ENCODE measurements around the gene KCNK1. TPM values are rescaled to one million over a fixed set of nuclear protein-coding genes. Genes with fewer than 3 reads are reported as not detected.

KCNK1 gene
- total RNA-seq, 1 donor from 2014 or later: 5.7 TPM

- no peak overlapping the region for H3K4me2 ChIP-seq (ENCODE audit: low read length)
- H2AFZ ChIP-seq (ENCODE audit: low read depth, low read length): no peak overlapping the region
- no peaks in the 10 kb centered on the region for H3K36me3 Mint-ChIP-seq (ENCODE audit: low read depth, unreplicated experiment)
- H3K4me1 ChIP-seq (ENCODE audit: insufficient read depth, low read length): no peaks in the 10 kb centered on the region
- no peak overlapping the region for H3K27ac Mint-ChIP-seq (ENCODE audit: unreplicated experiment)
- no peaks in the 10 kb centered on the region for H3K27me3 Mint-ChIP-seq (ENCODE audit: low read depth, unreplicated experiment)
- DNase-seq (ENCODE audit: low read depth) (peak; percentile 22), FAIRE-seq (no peak)
- no peak overlapping the region for H3K4me3 ChIP-seq (ENCODE audit: insufficient read depth, low read depth, low read length)
- TF ChIP-seq EZH2 (IDR thresholded peaks at IDR 0.05; ENCODE audit: insufficient read depth, low read length): no peak
- no peak for TF ChIP-seq CTCF (IDR thresholded peaks at IDR 0.05; ENCODE audit: insufficient read depth, low read depth, low read length)
- no peaks in the 10 kb centered on the region for H3K79me2 ChIP-seq (ENCODE audit: insufficient read depth, low read length)
- H3K9me3 Mint-ChIP-seq (ENCODE audit: unreplicated experiment): peaks cover 2% of the 10 kb centered on the region
- no peaks in the 10 kb centered on the region for H4K20me1 ChIP-seq (ENCODE audit: insufficient read depth, low read length)
- H3K4me1 Mint-ChIP-seq (ENCODE audit: low read depth, unreplicated experiment): peaks cover 5% of the 10 kb centered on the region
- no peaks in the 10 kb centered on the region for H3K36me3 ChIP-seq (ENCODE audit: insufficient read depth, low read length)
- H3K9me3 ChIP-seq (ENCODE audit: insufficient read depth, low read depth, low read length): no peaks in the 10 kb centered on the region
- H3K9ac ChIP-seq (ENCODE audit: low read length): no peak overlapping the region
- no peaks in the 10 kb centered on the region for H3K27me3 ChIP-seq (ENCODE audit: insufficient read depth, low read length)
- H3K4me3 Mint-ChIP-seq (ENCODE audit: unreplicated experiment): no peak overlapping the region
- H3K27ac ChIP-seq (ENCODE audit: low read depth, low read length): no peak overlapping the region
Measured at GRCh38 chr1:233655301-233655740, 41.4 kb downstream of the KCNK1 start.

- no peaks in the 10 kb centered on the region for H3K36me3 Mint-ChIP-seq (ENCODE audit: low read depth, unreplicated experiment)
Measured at GRCh38 chr1:233656032-233656635, 42.2 kb downstream of the KCNK1 start.

More at GRCh38 chr1:233656032-233656635, 42.2 kb downstream of the KCNK1 start:
- Mint-ChIP-seq H3K9me3 (ENCODE audit: unreplicated experiment) (peaks cover 2% of the 10 kb centered on the region), H3K4me3 (ENCODE audit: unreplicated experiment) (no peak overlapping the region), H3K27me3 (ENCODE audit: low read depth, unreplicated experiment) (no peaks in the 10 kb centered on the region), H3K27ac (ENCODE audit: unreplicated experiment) (no peak overlapping the region), H3K4me1 (ENCODE audit: low read depth, unreplicated experiment) (peaks cover 5% of the 10 kb centered on the region)
- no peaks in the 10 kb centered on the region for H4K20me1 ChIP-seq (ENCODE audit: insufficient read depth, low read length)
- H2AFZ ChIP-seq (ENCODE audit: low read depth, low read length): no peak overlapping the region
- H3K4me2 ChIP-seq (ENCODE audit: low read length): no peak overlapping the region
- no peak for FAIRE-seq
- no peak for TF ChIP-seq EZH2 (IDR thresholded peaks at IDR 0.05; ENCODE audit: insufficient read depth, low read length)
- no peak for TF ChIP-seq CTCF (IDR thresholded peaks at IDR 0.05; ENCODE audit: insufficient read depth, low read depth, low read length)
- H3K4me1 ChIP-seq (ENCODE audit: insufficient read depth, low read length): no peaks in the 10 kb centered on the region
- DNase-seq (ENCODE audit: low read depth): no peak
- no peak overlapping the region for H3K9ac ChIP-seq (ENCODE audit: low read length)
- H3K27me3 ChIP-seq (ENCODE audit: insufficient read depth, low read length): no peaks in the 10 kb centered on the region
- H3K79me2 ChIP-seq (ENCODE audit: insufficient read depth, low read length): no peaks in the 10 kb centered on the region
- no peaks in the 10 kb centered on the region for H3K36me3 ChIP-seq (ENCODE audit: insufficient read depth, low read length)
- H3K27ac ChIP-seq (ENCODE audit: low read depth, low read length): no peak overlapping the region
- H3K4me3 ChIP-seq (ENCODE audit: insufficient read depth, low read depth, low read length): no peak overlapping the region
- no peaks in the 10 kb centered on the region for H3K9me3 ChIP-seq (ENCODE audit: insufficient read depth, low read depth, low read length)
